ENCODE measurements around the gene ZFP91.

- no peak for TF ChIP-seq CTCF (IDR thresholded peaks at IDR 0.05)
- no peak for TF ChIP-seq EZH2phosphoT487 (IDR thresholded peaks at IDR 0.05)
Observed at GRCh38 chr11:58564231-58564630, 14.6 kb upstream of the ZFP91 start.
